ENCODE results near the gene RTRAF. TPM values are rescaled to one million over a fixed set of nuclear protein-coding genes. Genes with fewer than 3 reads are reported as not detected.

RTRAF gene
- 100 to 1,000 TPM in 1 of 2 donors, 10 to 100 TPM in 1; 21.6 to 119 TPM for total RNA-seq
- 10 to 100 TPM; 52.5 to 80.6 TPM for polyA plus RNA-seq

DNA sequence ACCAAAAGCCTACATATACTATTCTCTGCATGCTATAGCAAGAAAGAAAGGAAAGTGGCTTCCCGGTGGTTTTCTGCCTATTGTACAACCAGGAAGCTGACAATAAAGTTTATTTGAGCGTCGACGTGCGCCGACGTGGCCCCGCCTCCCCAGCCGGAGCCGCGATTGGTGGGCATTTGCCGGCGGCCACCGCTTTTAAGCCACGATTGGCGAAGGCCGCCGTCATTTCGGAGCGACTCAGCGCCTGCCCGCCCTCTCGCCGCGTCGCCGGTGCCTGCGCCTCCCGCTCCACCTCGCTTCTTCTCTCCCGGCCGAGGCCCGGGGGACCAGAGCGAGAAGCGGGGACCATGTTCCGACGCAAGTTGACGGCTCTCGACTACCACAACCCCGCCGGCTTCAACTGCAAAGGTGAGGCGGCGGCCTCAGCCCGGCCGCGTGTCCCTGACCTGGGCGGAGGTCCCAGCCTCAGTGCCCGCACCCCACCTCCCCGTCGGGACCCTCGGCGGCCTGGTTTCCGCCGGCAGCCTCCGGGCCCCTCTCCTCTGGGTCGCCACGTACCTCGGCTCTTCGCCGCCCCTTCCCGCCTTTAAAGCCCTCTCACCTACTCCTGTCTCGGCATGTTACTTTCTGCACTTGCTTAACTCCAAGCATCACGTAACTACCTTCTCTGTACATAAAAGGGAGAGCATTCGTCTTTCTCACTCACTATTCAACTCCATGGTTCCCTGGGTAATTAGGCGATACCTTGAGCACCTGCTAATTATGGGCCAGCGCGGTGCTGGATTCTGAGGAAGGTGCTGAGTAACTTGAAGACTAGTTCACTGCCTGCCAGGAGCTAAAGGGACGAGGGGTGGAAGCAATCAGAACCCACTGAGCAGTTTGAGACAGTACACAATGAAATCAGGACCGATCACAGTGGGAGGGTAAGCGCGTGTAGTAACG is at the start of gene RTRAF:
Gene RTRAF (plus strand): TSS at position 254 of the 942 bp plus-strand sequence. CDS start 94 bp downstream, at position 348.
- H3K4me3 ChIP-seq (ENCODE audit: low read depth in 1 of 3, low read length in 3 of 3): peak within 1 kb of the TSS; percentile 88 to 96 (median 92)
- TF ChIP-seq ZBTB33 (IDR thresholded peaks at IDR 0.05) (no peak), SP1 (IDR thresholded peaks at IDR 0.05) (peak; percentile 92), ATF3 (IDR thresholded peaks at IDR 0.05) (no peak), YY1 (IDR thresholded peaks at IDR 0.05) (peak; percentile 68), JUND (IDR thresholded peaks at IDR 0.05) (no peak), RAD21 (IDR thresholded peaks at IDR 0.05) (peak in 1 of 2 donors; percentile 35), GABPA (IDR thresholded peaks at IDR 0.05 in 1 of 2, conservative IDR thresholded peaks at IDR 0.05 in 1 of 2) (peak in 1 of 2 donors; percentile 67), HNF4A (conservative IDR thresholded peaks at IDR 0.05) (no peak), NR2F2 (IDR thresholded peaks at IDR 0.05) (no peak), FOXA1 (IDR thresholded peaks at IDR 0.05) (no peak)
- TF ChIP-seq, protein P1, sequence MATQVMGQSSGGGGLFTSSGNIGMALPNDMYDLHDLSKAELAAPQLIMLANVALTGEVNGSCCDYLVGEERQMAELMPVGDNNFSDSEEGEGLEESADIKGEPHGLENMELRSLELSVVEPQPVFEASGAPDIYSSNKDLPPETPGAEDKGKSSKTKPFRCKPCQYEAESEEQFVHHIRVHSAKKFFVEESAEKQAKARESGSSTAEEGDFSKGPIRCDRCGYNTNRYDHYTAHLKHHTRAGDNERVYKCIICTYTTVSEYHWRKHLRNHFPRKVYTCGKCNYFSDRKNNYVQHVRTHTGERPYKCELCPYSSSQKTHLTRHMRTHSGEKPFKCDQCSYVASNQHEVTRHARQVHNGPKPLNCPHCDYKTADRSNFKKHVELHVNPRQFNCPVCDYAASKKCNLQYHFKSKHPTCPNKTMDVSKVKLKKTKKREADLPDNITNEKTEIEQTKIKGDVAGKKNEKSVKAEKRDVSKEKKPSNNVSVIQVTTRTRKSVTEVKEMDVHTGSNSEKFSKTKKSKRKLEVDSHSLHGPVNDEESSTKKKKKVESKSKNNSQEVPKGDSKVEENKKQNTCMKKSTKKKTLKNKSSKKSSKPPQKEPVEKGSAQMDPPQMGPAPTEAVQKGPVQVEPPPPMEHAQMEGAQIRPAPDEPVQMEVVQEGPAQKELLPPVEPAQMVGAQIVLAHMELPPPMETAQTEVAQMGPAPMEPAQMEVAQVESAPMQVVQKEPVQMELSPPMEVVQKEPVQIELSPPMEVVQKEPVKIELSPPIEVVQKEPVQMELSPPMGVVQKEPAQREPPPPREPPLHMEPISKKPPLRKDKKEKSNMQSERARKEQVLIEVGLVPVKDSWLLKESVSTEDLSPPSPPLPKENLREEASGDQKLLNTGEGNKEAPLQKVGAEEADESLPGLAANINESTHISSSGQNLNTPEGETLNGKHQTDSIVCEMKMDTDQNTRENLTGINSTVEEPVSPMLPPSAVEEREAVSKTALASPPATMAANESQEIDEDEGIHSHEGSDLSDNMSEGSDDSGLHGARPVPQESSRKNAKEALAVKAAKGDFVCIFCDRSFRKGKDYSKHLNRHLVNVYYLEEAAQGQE (IDR thresholded peaks at IDR 0.05): peak; percentile 72
- TF ChIP-seq, protein P2, sequence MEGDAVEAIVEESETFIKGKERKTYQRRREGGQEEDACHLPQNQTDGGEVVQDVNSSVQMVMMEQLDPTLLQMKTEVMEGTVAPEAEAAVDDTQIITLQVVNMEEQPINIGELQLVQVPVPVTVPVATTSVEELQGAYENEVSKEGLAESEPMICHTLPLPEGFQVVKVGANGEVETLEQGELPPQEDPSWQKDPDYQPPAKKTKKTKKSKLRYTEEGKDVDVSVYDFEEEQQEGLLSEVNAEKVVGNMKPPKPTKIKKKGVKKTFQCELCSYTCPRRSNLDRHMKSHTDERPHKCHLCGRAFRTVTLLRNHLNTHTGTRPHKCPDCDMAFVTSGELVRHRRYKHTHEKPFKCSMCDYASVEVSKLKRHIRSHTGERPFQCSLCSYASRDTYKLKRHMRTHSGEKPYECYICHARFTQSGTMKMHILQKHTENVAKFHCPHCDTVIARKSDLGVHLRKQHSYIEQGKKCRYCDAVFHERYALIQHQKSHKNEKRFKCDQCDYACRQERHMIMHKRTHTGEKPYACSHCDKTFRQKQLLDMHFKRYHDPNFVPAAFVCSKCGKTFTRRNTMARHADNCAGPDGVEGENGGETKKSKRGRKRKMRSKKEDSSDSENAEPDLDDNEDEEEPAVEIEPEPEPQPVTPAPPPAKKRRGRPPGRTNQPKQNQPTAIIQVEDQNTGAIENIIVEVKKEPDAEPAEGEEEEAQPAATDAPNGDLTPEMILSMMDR (IDR thresholded peaks at IDR 0.05; ENCODE audit: low read depth, low read length, missing input control): no peak
- under 1% methylated on average over 72 of the region's 72 CpGs for WGBS
- H3K4me1 ChIP-seq (ENCODE audit: control insufficient read depth in 4 of 4, insufficient read depth in 4 of 4, low read length in 3 of 4): peaks cover 0 to 11% (median 10%) of the 10 kb centered on the region in 4 donors
- no peaks in the 10 kb centered on the region for H3K9me3 ChIP-seq (ENCODE audit: control insufficient read depth in 4 of 4, low read length in 3 of 4)
- peaks cover 0 to 17% (median 13%) of the 10 kb centered on the region in 4 donors for H3K36me3 ChIP-seq (ENCODE audit: control insufficient read depth in 4 of 4, insufficient read depth in 3 of 4, low read depth in 1 of 4, low read length in 3 of 4)
- H3K27ac ChIP-seq (ENCODE audit: low read depth in 1 of 2, low read length in 2 of 2): peak within 1 kb of the TSS; percentile 78 to 81
- no peaks in the 10 kb centered on the region for H3K27me3 ChIP-seq (ENCODE audit: control insufficient read depth in 4 of 4, insufficient read depth in 4 of 4, low read length in 3 of 4)
- peak within 1 kb of the TSS; percentile 86 to 97 for H3K9ac ChIP-seq (ENCODE audit: low read depth in 1 of 2, low read length in 2 of 2)
- DNase-seq (ENCODE audit: low spot score): peak; percentile 92
